ENCODE results near the gene ZNF580. TPM values are rescaled to one million over a fixed set of nuclear protein-coding genes. Genes with fewer than 3 reads are reported as not detected.

The ZNF580 gene
- total and polyA plus RNA-seq, 2 of the 13 experiments (the other 11 are each of a cell fraction or from before 2014, with no cell fraction given), result 4.4 to 6.0 TPM

GRCh38 chr19:55638864-55639359, 1.9 kb upstream of the ZNF580 start (continued):
- TF ChIP-seq ISL2 (CRISPR knock-in tag; IDR thresholded peaks at IDR 0.05) (no peak), GPBP1L1 (CRISPR knock-in tag; IDR thresholded peaks at IDR 0.05) (no peak), SNAPC2 (CRISPR knock-in tag; IDR thresholded peaks at IDR 0.05) (no peak), ZNF30 (CRISPR knock-in tag; IDR thresholded peaks at IDR 0.05) (no peak), ZKSCAN5 (CRISPR knock-in tag; IDR thresholded peaks at IDR 0.05) (no peak), BHLHE40 (IDR thresholded peaks at IDR 0.05; ENCODE audit: low read length) (0 out of 2 replicates have a peak, but pooled peaks have one; percentile 14), KLF15 (CRISPR knock-in tag; IDR thresholded peaks at IDR 0.05; ENCODE audit: borderline replicate concordance) (no peak), ZMYM4 (CRISPR knock-in tag; IDR thresholded peaks at IDR 0.05) (peak; percentile 91), ELF3 (CRISPR knock-in tag; IDR thresholded peaks at IDR 0.05) (no peak), AGO1 (IDR thresholded peaks at IDR 0.05; ENCODE audit: low read depth, low read length, poor library complexity, severe bottlenecking) (no peak), AFF4 (CRISPR knock-in tag; IDR thresholded peaks at IDR 0.05) (no peak), SP1 (IDR thresholded peaks at IDR 0.05) (no peak), SP1 (CRISPR knock-in tag; IDR thresholded peaks at IDR 0.05) (0 out of 2 replicates have a peak, but pooled peaks have one; percentile 10), ONECUT2 (CRISPR knock-in tag; IDR thresholded peaks at IDR 0.05) (no peak), ZNF574 (CRISPR knock-in tag; IDR thresholded peaks at IDR 0.05) (peak; percentile 99), KAT8 (CRISPR knock-in tag; IDR thresholded peaks at IDR 0.05) (peak; percentile 53), ZSCAN30 (CRISPR knock-in tag; IDR thresholded peaks at IDR 0.05) (no peak)
- TF ChIP-seq, protein P1, sequence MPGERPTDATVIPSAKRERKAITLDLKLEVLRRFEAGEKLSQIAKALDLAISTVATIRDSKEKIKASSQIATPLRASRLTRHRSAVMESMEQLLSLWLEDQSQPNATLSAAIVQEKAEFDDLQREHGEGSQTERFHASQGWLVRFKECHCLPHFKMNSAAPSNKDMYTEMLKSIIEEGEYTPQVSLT (CRISPR knock-in tag; IDR thresholded peaks at IDR 0.05; ENCODE audit: borderline replicate concordance, low read depth), result no peak
- TF ChIP-seq, protein P2, sequence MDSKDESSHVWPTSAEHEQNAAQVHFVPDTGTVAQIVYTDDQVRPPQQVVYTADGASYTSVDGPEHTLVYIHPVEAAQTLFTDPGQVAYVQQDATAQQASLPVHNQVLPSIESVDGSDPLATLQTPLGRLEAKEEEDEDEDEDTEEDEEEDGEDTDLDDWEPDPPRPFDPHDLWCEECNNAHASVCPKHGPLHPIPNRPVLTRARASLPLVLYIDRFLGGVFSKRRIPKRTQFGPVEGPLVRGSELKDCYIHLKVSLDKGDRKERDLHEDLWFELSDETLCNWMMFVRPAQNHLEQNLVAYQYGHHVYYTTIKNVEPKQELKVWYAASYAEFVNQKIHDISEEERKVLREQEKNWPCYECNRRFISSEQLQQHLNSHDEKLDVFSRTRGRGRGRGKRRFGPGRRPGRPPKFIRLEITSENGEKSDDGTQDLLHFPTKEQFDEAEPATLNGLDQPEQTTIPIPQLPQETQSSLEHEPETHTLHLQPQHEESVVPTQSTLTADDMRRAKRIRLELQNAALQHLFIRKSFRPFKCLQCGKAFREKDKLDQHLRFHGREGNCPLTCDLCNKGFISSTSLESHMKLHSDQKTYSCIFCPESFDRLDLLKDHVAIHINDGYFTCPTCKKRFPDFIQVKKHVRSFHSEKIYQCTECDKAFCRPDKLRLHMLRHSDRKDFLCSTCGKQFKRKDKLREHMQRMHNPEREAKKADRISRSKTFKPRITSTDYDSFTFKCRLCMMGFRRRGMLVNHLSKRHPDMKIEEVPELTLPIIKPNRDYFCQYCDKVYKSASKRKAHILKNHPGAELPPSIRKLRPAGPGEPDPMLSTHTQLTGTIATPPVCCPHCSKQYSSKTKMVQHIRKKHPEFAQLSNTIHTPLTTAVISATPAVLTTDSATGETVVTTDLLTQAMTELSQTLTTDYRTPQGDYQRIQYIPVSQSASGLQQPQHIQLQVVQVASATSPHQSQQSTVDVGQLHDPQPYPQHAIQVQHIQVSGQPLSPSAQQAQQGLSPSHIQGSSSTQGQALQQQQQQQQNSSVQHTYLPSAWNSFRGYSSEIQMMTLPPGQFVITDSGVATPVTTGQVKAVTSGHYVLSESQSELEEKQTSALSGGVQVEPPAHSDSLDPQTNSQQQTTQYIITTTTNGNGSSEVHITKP (CRISPR knock-in tag; IDR thresholded peaks at IDR 0.05; ENCODE audit: low read depth), result peak; percentile 92
